Activated CD8-positive, alpha-beta memory T cell treated with anti-CD3 and anti-CD28 coated beads for 1 hour (primary cell): Measurements from ENCODE around the gene SAMD10.
"Not testable (repeated sequence)": the region's sequence is repeated elsewhere in the genome, so short reads cannot be mapped to it uniquely, and the experiment has no call there.

Source experiments
- DNase-seq, 2 donors: peaks; one replicate each; pipeline ENCODE4 v3.0.0-alpha.2; 2020; ENCODE audit warnings: low read depth in 1 of 2; ENCODE audit errors: extremely low read depth in 1 of 2

The SAMD10 gene

DNA sequence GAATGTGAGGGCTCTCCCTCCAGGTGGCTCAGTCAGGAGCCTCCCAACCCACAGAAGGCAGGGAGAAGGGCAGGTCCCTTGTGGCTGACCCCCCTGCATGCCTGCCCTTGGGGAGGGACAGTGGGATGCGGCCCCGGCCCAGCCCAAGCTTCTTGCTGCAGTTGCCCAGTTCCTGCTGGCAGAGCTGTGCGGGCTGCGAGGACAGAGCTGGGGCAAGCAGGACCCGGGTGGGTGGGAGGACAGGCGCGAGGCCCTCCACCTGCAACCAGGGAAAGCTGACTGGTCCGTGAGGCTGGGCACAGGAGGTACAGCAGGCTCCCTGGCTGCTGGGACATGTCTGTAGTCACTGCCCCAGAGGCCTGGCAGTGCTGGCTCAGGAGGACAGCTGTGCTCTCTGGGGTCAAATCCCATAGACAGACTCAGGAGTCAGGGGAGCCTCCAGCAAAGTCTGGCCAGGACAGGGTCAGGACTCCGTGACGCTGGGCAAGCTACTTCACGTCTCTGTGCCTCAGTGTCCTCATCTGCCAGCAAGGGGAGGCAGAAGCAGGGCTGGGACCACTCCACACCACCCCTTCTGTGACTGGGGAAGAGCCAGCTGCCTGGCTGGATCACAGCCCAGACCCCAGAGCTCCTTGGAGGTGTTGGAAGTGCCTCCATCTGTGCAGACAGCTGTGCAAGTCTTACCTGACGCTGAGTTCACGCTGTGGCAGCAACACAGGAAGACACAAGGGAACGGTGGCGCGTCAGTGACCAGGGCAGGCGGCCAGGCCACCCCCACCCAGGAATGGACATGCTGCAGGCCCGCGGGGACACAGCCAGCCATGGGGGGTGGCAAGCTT lies 36.3 kb downstream of the SAMD10 start:
- no peak for DNase-seq

DNA sequence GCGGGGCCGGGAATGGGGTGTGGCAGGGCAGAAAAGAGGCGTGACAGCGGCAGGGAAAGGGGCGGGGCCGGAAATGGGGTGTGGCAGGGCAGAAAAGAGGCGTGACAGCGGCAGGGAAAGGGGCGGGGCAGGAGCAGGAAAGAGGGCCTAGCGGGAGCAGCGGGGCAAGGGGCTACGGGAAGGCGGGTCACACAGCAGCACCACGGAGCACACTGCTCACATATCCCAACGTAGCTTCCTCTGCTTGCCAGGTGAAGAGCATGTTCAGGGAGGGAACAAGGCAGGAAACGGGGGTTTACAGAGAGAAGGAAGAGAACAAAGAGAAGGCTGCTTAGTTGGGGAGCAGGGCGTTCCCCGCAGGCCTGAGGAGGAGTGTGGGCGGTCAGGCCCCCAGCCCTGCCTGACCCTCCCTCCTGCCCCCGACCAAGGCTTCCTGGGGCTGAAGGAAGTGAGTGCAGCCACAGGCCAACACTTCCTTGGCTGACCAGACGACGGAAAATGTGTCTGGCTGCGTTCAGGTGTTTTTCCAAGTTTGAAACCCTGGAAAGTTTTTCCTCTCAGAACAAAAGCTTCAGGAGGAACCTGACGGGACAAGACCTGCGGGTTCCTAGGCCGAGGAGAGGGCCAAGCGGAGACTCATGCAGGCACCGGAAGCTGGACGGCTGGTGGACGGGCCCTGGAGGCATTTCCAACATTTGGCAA lies 37.0 kb downstream of the SAMD10 start:
- no peak for DNase-seq

DNA sequence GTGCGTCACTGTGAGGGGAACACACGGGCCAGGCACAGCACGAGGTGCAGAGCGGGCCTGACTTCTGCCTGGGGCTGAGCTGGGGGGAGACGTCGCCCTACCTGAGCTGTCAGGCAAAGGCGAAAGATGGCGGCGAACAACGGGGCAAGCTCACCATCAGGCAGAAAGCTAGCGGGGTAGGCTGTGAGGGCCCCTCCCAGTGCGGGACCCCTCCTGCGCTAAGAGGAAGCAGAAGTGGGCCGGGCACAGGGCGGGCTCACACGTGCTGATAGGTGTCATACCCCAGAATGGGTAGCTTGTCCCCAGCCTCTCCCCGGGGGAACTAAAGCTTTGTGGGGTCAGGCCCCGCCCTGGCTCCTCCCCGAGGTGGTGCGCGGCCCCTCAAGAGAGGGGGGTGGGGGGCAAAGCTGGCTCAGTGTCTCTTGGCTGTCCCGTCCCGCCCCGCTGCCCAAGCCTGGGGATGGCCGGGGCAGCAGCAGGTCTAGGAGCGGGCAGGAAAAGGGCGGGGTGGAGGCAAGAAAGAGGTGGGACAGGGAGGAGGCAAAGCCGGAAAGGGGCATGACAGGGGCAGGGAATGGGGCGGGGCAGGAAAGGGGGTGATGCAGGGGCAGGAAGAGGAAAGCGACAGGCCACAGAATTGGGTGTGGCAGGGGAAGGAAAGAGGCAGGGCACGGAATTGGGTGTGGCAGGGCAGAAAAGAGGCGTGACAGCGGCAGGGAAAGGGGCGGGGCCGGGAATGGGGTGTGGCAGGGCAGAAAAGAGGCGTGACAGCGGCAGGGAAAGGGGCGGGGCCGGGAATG lies 38.0 kb downstream of the SAMD10 start:
- peak; percentile 57 to 59 for DNase-seq

DNA sequence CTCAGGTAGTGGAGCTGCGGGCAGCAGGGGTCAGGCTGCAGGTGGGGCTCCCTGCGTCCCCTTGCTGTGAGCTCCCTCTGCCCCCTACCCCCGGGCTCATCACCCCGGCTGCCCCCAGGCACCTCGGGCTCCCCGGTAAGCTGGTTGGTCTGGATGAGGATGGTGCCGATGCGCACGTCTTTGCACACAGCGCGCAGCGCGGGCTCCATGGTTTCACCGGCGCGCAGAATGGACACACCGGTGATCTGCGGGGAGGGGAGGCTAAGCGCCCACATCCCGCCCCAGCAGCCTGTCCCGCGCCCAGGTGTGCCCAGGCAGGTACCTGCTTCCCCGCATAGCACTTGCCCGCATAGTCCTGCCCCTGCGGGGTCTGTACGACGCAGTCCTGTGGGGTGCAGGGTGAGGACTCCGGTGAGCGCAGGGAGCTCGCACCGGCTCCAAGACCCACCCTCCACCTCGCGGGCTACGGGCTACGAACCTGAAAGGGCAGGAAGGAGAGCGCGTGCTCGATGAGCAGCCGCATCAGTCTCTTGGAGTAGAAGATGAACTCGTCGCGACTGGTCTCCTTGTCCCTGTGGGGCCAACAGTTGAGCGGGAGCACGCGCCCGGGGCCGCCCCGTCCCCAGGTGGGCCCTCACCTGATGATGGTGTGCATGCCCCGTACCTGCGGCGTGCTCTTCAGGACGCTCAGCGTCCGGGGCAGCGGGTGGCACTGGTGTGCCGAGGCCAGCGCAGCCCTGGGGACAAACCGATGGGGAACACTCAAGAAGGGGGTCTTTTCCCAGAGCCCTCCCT lies 38.8 kb downstream of the SAMD10 start:
- DNase-seq: no peak

DNA sequence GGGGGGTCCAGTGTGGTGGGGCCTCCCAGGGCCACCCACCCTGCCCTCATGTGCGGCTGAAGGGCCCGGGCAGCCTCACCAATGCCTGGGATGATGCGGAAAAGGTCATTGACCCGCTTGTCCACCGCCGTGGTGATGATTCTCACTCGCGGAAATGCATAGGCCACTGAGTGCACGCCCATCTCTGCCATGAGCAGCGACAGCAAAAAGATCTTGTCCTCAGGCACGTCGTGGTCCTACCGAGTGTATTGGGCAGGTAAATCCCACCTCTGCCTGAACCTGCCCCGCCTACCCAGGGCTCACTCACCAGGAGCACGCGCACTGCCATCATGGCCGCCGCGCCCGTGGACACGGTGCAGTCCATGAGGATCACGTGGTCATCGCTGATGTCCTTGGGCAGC lies 39.4 kb downstream of the SAMD10 start:
- DNase-seq: no peak

DNA sequence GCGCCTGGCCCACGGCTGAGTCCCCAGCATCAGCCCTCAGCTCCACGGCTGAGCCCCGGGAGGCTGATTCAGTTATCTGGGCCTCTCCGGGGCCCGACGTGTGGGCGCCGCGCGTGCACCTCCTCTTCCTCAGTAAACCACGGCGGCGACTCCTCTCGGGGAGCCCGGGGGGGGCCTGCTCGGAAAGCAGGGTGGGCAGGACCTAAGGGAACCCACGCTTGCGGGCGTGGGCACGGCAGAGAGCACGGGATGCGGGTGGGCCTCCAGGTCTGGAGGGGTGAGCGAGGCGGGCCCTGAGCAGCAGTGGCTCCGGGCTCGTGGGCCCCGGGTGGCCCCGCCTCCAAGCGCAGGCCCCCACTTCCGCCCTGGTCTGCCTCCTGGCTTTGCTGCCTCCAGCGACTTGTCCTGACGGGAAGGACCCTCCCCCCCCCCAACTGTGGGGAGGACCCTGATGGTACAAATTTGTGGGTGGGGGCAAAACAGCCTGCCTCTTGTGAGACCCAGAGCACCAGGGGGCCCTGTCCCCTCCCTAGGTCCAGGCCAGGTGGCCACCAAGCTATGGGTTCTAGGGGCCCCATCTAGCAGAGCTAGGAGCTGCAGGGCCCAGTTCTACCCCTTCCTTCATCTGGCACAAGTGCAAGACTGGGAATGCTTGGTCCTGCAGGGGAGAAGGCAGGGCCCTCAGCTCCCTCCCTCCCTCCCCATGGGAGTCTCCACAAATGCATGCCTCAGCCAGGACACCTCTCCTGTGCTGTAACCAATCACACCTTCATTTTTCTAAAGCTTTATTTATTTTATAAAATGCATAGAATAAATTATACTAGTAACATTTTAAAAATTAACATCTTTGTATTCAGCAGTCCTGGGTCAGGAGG lies 40.1 kb downstream of the SAMD10 start:
- no peak for DNase-seq

DNA sequence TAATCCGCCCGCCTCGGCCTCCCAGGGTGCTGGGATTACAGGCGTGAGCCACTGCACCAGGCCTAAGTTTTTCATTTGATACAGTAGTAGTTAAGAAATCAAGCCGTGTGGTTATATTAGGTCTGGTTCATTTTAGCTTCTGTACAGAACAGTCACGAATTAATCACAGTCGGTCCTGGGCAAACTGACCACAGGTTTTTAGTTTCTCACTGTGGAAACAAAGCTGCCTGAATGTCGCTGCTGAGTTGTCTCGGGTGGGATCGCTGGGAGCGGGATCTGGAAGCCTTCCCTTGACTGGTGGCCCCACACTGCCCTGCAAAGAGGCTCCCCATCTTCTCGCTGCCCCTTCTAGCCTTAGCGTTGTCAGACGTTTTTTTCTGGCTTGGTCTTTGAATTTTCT lies 41.8 kb downstream of the SAMD10 start:
- DNase-seq: no peak

DNA sequence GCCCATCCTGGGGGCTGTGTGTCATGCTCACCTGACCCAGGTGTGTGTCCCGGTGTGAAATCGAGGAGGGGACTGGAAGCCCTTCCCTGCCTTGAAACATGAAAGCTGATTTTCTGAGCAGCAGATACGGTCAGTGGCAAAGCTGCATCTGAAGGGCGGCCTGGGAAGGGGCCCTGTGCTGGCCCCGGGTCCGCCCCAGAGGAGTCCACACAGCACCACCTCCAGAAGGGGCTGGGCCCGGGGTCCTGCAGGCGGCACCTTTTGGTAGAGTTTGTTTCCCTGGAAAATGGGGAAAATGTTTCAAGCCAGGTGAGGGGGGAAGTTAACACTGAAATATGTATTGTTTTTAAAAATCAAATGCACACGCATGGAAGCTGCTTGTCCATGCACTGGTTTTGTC lies 44.0 kb downstream of the SAMD10 start:
- no peak for DNase-seq

DNA sequence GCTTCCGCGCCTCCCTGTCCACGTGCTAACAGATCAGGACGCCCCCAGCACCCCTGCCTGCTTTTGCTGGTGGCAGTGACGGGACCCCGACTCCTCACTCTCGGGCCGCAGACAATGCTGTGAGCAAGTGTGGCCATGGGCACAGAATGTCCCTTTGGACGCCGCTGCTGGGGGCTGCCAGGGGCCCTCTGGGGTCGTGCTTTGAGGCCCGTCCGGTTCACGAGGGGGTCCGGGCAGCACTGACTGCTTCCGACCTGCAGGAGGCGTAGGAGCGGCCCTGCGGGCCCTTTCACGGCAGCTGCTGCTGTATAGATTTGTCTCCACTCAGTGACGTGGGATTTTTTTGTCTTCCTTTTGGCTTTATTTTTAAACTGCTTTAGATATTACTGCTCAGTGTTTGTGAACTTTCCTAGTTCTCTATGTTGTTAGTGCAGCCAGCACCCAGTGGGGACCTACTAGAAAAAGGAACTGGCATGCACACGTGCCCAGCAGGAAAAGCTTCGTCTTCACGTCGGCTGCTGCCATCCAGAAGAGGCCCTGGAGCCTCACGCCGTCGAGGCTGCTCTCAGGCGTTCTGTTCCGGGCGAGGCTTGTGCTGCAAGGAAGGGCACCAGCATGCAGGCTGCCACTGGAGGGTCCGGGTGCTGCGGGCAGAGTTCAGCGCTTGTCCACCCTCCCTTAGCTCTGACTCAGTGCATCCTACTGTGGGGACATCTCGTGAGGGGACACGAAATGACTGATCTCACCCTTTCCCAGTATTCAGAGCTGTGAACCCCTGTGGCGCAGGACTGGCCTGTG lies 45.0 kb downstream of the SAMD10 start:
- DNase-seq: no peak

DNA sequence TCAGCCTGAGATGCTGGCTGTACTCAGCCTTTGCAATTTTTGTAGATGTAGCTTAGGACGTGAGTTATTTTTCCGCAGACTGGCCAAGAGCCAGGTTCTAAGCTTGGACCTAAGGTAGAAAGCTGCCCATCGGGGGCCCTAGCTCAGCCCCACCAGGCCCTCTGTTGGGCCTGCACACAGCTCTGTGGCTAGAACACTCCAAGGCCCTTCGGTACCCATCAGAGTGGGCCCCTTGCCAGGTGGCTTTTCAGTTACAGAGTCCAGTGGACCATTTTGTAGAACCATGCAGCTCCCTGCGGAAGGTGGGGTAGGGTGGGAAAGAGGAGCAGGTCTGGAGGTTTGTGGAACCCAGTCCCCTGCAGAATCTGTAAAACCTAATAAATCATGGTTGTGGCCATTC lies 45.8 kb downstream of the SAMD10 start:
- DNase-seq: no peak

DNA sequence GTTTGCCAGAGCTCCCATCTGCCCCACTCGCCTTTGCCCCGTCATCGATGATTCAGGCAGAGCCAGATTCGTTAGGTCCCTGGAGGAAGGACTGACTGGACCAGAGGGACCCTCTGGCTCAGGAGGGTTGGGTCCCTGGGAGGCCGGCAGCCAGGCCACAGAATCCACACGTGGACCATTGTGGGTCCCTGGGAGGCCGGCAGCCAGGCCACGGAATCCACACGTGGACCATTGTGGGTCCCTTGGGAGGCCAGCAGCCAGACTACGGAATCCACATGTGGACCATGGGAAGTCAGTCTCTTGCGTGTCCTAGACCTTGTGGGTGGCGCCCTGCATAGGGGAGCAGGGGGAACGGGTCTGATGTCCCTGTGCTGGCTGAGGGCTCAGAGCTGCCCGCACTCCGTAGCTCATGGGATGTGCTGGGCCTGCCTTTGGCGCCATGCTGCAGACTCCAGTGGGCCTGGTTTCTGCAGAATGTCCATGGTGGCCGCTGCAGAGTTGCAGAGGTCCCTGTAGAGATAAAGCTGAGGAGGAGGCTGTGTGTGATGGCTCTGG lies 46.8 kb downstream of the SAMD10 start:
- DNase-seq: no peak

DNA sequence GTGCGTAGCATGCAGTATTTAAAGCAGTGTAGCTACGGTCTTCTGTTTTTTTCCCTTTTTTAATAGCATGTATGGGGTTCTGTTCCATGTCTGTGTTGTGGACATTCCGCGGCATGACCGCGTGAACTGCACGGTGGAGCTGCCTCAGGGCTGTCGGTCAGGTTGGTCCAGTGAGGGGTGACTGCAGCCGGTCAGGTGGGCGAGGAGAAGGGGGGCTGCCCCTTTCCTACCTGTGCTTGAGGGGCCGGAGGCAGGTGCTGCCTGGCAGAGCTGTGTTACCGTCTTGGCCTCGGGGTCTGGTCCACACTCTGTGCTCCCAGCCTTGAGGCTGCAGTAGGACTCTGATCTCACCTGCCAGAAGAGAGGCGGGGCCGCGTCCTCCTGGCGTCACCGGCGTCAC lies 47.7 kb downstream of the SAMD10 start:
- DNase-seq: no peak

DNA sequence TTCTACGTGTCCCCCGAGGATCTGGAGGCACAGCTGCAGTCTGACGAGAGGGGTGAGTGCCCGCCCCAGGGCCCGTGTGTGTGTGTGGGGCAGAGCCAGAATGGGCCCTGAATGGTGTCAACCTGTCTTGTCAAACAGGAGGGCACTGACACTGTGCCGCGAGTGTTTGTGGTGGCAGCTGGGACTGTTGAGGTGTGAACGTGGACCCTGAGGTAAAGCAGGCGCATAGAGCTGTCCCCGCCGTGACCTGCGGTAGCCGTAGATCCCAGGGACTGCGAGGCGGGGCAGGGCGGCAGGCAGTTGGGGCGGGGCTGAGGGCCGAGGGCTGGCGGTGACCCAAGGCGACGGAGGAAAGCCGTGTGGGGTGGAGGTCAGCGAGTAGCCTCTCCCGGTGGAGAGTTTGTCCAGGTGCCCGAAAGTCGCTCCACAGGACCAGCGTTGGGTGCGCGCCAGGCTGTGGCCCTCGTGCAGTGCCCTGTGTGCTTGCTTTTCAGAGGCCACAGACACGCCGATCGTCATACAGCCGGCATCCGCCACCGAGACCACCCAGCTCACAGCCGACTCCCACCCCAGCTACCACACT lies 48.4 kb downstream of the SAMD10 start:
- DNase-seq: no peak

DNA sequence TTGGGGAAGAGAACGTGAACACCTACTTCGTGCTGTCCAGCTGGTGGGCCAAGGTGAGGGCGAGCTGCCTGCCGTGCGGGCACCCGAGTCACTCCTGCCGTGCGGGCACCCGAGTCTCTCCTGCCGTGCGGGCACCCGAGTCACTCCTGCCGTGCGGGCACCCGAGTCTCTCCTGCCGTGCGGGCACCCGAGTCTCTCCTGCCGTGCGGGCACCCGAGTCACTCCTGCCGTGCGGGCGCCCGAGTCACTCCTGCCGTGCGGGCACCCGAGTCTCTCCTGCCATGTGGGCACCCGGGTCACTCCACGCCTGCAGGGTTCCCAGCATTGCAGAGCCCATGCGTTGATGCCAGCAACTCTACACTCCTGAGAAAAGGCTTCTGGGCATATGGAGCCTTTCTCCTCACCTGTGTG lies 50.0 kb downstream of the SAMD10 start:
- DNase-seq: not testable (repeated sequence)

DNA sequence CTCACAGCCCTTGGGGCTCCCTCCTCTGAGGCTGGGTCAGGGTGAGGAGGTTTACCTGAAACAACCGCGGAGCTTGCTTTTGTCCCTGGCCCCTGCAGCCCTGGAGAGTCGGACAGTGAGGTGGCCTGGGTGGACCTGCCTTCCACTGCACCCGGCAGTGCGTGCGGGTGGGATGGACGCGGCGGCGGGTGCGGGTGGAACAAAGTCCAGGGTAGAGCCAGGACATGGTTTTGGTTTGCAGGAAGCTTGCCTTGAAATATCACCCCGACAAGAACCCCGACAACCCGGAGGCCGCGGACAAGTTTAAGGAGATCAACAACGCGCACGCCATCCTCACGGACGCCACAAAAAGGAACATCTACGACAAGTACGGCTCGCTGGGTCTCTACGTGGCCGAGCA lies 50.4 kb downstream of the SAMD10 start:
- no peak for DNase-seq

DNA sequence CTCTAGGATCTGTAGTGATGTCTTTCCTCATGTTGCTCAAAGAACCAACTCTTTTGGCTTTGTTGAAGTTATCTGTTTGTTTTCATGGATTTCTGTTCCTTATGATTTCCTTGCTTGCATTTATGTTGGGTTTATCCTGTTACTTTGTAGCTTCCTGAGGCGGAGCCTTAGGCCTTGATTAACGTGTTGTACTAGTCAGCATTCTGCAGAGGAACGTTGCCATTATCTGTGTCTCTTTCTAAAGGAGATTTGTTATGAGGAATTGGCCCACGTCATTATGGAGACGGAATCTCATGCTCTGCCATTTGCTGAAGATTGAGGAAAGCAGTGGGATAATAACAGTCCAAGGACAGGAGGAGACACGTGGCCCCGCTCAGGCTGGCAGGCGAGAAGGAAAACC lies 53.1 kb downstream of the SAMD10 start:
- no peak for DNase-seq

DNA sequence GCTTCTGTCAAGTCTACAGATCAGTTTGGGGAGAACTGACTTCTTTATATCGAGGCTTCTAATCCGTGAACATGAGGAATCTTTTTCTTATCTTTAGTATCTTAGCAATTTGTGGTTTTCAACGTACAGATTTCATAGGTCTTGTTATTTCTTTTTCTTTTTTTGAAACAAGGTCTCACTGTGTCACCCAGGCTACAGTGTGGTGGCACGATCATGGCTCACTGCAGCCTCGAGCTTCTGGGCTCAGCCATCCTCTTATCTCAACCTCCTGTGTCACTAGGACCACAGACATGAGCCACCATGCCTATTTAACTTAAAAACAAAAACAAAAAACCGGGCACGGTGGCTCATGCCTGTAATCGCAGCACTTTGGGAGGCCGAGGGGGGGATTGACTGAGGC lies 55.2 kb downstream of the SAMD10 start:
- DNase-seq: no peak
